ENCODE results near the gene RTN4RL1.

DNA sequence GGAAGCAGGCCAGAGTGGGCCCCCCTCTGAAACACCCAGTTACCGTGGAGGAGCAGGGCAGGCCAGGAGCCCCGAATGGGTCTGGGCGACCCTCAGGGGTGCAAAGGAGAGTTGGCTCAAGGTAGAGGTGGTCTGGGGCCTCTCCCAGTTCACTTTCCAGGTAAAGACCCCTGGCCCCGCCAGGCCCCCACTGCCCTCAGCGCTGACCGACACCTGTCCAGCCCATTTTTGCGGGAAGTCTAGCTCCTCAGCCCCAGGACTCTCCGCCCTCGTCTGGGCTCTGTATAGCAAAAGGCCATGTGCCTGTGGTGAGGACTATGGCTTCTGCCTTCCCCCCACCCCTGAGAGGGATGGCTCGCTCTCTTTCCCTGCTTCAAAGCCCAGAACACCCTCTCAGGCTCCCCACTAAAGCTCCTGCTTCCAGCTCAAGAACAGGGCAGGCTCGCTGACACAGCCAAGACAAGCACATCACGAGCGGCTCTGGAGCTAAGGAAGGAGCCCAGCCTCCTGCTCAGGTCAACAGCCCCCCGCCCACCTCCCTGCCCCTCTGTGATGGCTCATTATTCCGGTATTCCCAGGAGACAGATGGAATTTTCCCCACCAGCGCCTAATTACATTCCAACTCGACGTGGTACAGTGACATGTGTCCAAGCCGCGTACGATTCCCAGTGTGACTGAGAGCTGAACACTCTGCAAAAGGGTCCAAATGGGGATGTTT lies 59.4 kb downstream of the RTN4RL1 start:
- TF ChIP-seq, protein P1, sequence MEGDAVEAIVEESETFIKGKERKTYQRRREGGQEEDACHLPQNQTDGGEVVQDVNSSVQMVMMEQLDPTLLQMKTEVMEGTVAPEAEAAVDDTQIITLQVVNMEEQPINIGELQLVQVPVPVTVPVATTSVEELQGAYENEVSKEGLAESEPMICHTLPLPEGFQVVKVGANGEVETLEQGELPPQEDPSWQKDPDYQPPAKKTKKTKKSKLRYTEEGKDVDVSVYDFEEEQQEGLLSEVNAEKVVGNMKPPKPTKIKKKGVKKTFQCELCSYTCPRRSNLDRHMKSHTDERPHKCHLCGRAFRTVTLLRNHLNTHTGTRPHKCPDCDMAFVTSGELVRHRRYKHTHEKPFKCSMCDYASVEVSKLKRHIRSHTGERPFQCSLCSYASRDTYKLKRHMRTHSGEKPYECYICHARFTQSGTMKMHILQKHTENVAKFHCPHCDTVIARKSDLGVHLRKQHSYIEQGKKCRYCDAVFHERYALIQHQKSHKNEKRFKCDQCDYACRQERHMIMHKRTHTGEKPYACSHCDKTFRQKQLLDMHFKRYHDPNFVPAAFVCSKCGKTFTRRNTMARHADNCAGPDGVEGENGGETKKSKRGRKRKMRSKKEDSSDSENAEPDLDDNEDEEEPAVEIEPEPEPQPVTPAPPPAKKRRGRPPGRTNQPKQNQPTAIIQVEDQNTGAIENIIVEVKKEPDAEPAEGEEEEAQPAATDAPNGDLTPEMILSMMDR (IDR thresholded peaks at IDR 0.05), result no peak
- TF ChIP-seq POLR2A (IDR thresholded peaks at IDR 0.05) (no peak), POLR2AphosphoS5 (IDR thresholded peaks at IDR 0.05) (no peak)
